SJSA1 (cell line): Measurements from ENCODE around the gene UCHL3. TPM values are rescaled to one million over a fixed set of nuclear protein-coding genes. Genes with fewer than 3 reads are reported as not detected.
"Not testable (repeated sequence)": the region's sequence is repeated elsewhere in the genome, so short reads cannot be mapped to it uniquely, and the experiment has no call there.

Experiments
- DNase-seq, 2 experiments: peaks; one replicate each; pipeline ENCODE4 v3.0.0-alpha.2; 2015 to 2020; ENCODE audit warnings: low spot score in 2 of 2, low read depth in 1 of 2
- H3K27ac ChIP-seq: fragments of 250-450 bp; sonication (Bioruptor Pico); 2 replicates; pipeline ENCODE4 v1.5.1; 2020; ENCODE audit warnings: mild to moderate bottlenecking, moderate library complexity
- H3K27me3 ChIP-seq: fragments of 250-450 bp; sonication (Bioruptor Pico); replicated peaks from 2 replicates; pipeline ENCODE4 v1.5.1; 2020; ENCODE audit warnings: mild to moderate bottlenecking, moderate library complexity
- H3K36me3 ChIP-seq: fragments of 250-450 bp; sonication (Bioruptor Pico); 2 replicates; pipeline ENCODE4 v1.5.1; 2020; ENCODE audit warnings: mild to moderate bottlenecking
- H3K4me1 ChIP-seq: fragments of 250-450 bp; sonication (Bioruptor Pico); replicated peaks from 2 replicates; pipeline ENCODE4 v1.6.1; 2021; ENCODE audit warnings: mild to moderate bottlenecking
- H3K4me3 ChIP-seq: fragments of 250-450 bp; sonication (Bioruptor Pico); 2 replicates; pipeline ENCODE4 v1.5.1; 2020; ENCODE audit warnings: mild to moderate bottlenecking
- H3K9me3 ChIP-seq: fragments of 250-450 bp; sonication (Bioruptor Pico); replicated peaks from 2 replicates; pipeline ENCODE4 v1.5.1; 2020; ENCODE audit warnings: mild to moderate bottlenecking
- total RNA-seq: library from RNA; depleted of rRNA; stranded (reverse); fragments of >200 nt; shearing (Covaris generic); gene quantifications from 2 replicates; pipeline ENCODE4 v1.2.3, GENCODE V29; 2014

The UCHL3 gene
- total RNA-seq, 1 experiment from 2014 or later = 37.1 TPM

- Histone ChIP-seq H3K36me3 (peaks cover 9% of the 10 kb centered on the region; the same call in 1 of the 2 replicates), H3K27ac (no peak overlapping the region), H3K9me3 (no peaks in the 10 kb centered on the region), H3K4me3 (no peak overlapping the region), H3K4me1 (0 out of 2 replicates have a peak, but pooled peaks cover 4% of the 10 kb centered on the region), H3K27me3 (no peaks in the 10 kb centered on the region)
- no peak for DNase-seq
Measured at GRCh38 chr13:75533861-75534260, 15.7 kb upstream of the UCHL3 start.

GRCh38 chr13:75537401-75538365 is 11.9 kb upstream of the UCHL3 start, which contains the start of gene COMMD6:
Gene COMMD6 (minus strand): TSS chr13:75537841. CDS start chr13:75537805, 36 bp downstream.
- no peaks in the 10 kb centered on the region for H3K9me3 ChIP-seq
- 0 out of 2 replicates have a peak, but pooled peaks cover 4% of the 10 kb centered on the region for H3K4me1 ChIP-seq
- H3K27me3 ChIP-seq = no peaks in the 10 kb centered on the region
- peak within 1 kb of the TSS; percentile 65 for H3K4me3 ChIP-seq
- DNase-seq = peak; percentile 85 to 91
- peaks cover 9% of the 10 kb centered on the region; the same call in 1 of the 2 replicates for H3K36me3 ChIP-seq
- peak within 1 kb of the TSS; percentile 82 for H3K27ac ChIP-seq

DNA sequence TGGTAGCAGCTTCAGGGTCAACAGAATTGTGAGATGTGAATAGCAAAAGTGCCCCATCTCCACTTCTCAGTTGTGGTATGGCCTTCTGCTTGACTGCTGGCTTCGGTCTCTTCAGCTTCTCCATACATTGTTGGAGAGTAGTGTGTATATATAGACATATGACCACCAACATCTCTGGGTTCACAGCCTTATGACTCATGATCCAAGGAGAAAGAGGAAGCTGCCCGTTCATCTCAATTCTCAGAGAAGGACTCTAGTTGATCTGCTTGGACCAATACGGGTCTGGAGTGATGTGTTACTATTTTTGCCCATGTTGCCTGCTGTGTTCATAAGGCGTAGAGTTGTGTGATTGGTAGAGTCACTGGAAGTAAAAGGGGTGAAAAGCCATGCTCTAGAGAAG is 8.3 kb upstream of the UCHL3 start:
- H3K27me3 ChIP-seq = no peaks in the 10 kb centered on the region
- no peak for DNase-seq
- H3K27ac ChIP-seq = no peak overlapping the region
- 0 out of 2 replicates have a peak, but pooled peaks cover 4% of the 10 kb centered on the region for H3K4me1 ChIP-seq
- no peaks in the 10 kb centered on the region for H3K9me3 ChIP-seq
- H3K4me3 ChIP-seq = no peak overlapping the region
- peaks cover 3% of the 10 kb centered on the region; the same call in 1 of the 2 replicates for H3K36me3 ChIP-seq

GRCh38 chr13:75541961-75542360 is 7.6 kb upstream of the UCHL3 start:
- Histone ChIP-seq H3K9me3 (no peaks in the 10 kb centered on the region), H3K27me3 (no peaks in the 10 kb centered on the region), H3K36me3 (no peaks in the 10 kb centered on the region), H3K27ac (no peak overlapping the region), H3K4me1 (0 out of 2 replicates have a peak, but pooled peaks cover under 1% of the 10 kb centered on the region), H3K4me3 (no peak overlapping the region)
- no peak for DNase-seq

GRCh38 chr13:75544681-75545330 is 4.8 kb upstream of the UCHL3 start:
- Histone ChIP-seq H3K9me3 (no peaks in the 10 kb centered on the region), H3K27ac (no peak overlapping the region), H3K36me3 (0 out of 2 replicates have a peak, but pooled peaks cover 2% of the 10 kb centered on the region), H3K27me3 (no peaks in the 10 kb centered on the region; the same call in 1 of the 2 replicates), H3K4me3 (no peak overlapping the region), H3K4me1 (peaks cover 6% of the 10 kb centered on the region)
- no peak for DNase-seq

DNA sequence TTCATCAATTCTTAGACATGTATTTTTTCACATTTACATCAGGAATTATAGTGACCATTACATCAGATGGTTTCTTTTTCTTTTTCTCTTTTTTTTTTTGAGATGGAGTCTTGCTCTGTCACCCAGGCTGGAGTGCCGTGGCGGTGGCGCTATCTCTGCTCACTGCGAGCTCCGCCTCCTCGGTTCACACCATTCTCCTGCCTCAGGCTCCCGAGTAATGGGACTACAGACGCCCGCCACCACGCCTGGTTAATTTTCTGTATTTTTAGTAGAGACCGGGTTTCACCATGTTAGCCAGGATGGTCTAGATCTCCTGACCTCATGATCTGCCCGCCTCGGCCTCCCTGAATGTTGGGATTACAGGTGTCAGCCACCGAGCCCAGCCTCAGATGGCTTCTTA is 4.2 kb upstream of the UCHL3 start:
- H3K36me3 ChIP-seq, H3K27me3 ChIP-seq, H3K9me3 ChIP-seq, H3K27ac ChIP-seq, DNase-seq, H3K4me1 ChIP-seq, H3K4me3 ChIP-seq: not testable (repeated sequence)

DNA sequence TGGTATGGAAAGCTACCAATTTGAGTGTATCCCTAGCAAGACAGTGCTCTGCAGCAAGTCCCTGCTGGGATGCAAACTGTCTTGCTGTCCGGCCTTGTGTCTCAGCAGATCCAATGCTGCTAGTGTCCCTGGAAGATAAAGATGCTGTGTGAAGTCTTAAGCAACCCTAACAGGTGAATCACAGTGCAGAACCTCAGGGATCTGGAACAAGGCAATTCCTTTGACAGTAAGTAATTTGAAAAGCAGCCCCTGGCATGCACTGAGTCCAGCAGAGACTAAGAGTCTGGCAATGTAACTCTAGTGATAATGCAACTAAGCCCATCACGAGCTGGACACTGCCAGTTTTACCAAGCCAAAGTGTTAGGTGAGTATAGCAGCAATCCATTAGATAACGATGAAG is 1.7 kb upstream of the UCHL3 start:
- Histone ChIP-seq H3K27me3 (no peaks in the 10 kb centered on the region; the same call in 1 of the 2 replicates), H3K36me3 (0 out of 2 replicates have a peak, but pooled peaks cover 3% of the 10 kb centered on the region), H3K4me1 (peaks cover 8% of the 10 kb centered on the region), H3K9me3 (no peaks in the 10 kb centered on the region), H3K27ac (no peak overlapping the region), H3K4me3 (no peak overlapping the region)
- no peak for DNase-seq

DNA sequence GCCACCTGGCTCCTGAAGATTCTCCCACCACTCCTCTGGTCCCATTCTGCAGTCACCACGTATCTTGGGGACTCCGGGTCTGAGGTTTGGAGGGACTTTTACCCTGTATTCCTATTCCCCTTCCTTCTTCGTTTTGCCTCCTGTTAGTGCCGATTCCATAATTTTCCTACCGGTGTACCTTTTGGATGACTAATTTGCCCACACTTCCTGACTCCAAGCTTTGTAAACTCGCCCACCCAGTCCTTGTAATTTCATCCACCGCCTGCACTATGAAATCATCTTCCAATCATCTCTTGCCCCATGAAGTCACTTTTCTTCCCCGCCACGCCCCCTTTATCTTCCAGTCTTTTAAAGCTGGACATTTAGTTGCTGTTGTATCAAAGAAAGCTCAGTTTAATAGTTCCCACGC is 572 bp downstream of the UCHL3 start:
- DNase-seq = peak; percentile 27 to 56
- no peaks in the 10 kb centered on the region; the same call in 1 of the 2 replicates for H3K27me3 ChIP-seq
- H3K36me3 ChIP-seq = peaks cover 13% of the 10 kb centered on the region
- no peaks in the 10 kb centered on the region for H3K9me3 ChIP-seq
- peak overlapping the region; percentile 97 for H3K27ac ChIP-seq
- peak overlapping the region; percentile 85 for H3K4me3 ChIP-seq
- peaks cover 8% of the 10 kb centered on the region for H3K4me1 ChIP-seq

DNA sequence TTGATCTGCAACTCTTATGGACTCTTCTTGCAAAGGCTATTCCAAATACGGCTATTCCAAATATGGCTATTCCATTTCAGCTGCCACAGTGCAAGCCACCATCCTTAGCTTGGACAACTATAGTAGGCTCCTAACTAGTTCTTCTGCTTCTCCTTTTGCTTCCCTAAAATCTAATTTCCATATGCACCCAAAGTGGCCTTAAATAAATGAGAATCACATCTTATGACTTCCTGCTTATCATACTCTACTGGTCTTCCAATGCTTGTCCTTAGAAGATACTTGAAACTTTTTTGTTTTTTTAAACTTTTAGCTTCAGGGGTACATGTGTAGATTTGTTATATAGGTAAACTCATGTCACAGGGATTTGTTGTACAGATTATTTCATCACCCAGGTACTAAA is 4.9 kb downstream of the UCHL3 start:
- Histone ChIP-seq H3K4me3 (no peak overlapping the region), H3K36me3 (peaks cover 14% of the 10 kb centered on the region), H3K27me3 (no peaks in the 10 kb centered on the region), H3K27ac (no peak overlapping the region), H3K9me3 (no peaks in the 10 kb centered on the region), H3K4me1 (0 out of 2 replicates have a peak, but pooled peaks cover 3% of the 10 kb centered on the region)
- DNase-seq = no peak

DNA sequence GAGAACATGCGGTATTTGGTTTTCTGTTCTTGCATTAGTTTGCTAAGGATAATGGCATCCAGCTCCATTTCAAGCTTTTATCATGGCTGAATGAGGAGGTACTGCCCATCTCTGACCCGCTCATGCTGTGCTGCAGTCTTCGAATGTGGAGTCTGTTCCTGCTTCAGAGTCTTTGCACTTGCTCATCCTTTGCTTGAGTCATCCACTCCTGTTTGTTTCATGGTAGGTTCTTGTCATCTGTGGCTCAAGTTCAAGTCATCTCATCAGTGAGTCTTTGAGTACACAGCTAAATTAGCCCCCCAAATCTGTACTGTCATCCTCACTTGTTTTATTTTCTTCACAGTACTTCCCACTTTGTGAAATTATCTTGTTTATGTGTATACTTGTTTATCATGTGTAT is 5.4 kb downstream of the UCHL3 start:
- H3K27me3 ChIP-seq = no peaks in the 10 kb centered on the region
- DNase-seq = no peak
- H3K9me3 ChIP-seq = no peaks in the 10 kb centered on the region
- no peak overlapping the region for H3K27ac ChIP-seq
- peaks cover 12% of the 10 kb centered on the region for H3K36me3 ChIP-seq
- H3K4me1 ChIP-seq = 0 out of 2 replicates have a peak, but pooled peaks cover 3% of the 10 kb centered on the region
- H3K4me3 ChIP-seq = no peak overlapping the region

GRCh38 chr13:75555836-75556235 is 6.2 kb downstream of the UCHL3 start:
- Histone ChIP-seq H3K4me1 (no peaks in the 10 kb centered on the region), H3K36me3 (peaks cover 12% of the 10 kb centered on the region), H3K9me3 (no peaks in the 10 kb centered on the region), H3K4me3 (no peak overlapping the region), H3K27ac (no peak overlapping the region), H3K27me3 (no peaks in the 10 kb centered on the region)
- DNase-seq = no peak

DNA sequence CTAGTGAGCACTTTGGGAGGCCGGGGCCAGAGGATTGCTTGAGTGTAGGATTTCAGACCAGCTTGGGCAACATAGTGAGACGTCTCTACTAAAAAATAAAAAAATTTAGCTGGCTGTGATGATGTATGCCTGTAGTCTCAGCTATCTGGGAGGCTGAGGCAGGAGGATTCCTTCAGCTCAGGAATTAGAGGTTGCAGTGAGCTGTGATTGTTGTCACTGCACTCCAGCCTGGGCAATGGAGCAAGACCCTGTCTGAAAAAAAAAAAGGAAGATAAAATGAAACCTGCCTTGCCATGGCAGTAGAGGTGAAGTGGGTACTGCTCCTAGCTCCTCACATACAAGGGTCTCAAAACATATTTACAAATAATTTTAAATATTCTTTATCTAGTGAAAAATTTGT is 7.4 kb downstream of the UCHL3 start:
- H3K27ac ChIP-seq = no peak overlapping the region
- H3K27me3 ChIP-seq = no peaks in the 10 kb centered on the region
- no peaks in the 10 kb centered on the region for H3K9me3 ChIP-seq
- H3K4me1 ChIP-seq = no peaks in the 10 kb centered on the region
- H3K4me3 ChIP-seq = no peak overlapping the region
- DNase-seq = no peak
- H3K36me3 ChIP-seq = peaks cover 12% of the 10 kb centered on the region

GRCh38 chr13:75558145-75558840 is 8.7 kb downstream of the UCHL3 start:
- no peaks in the 10 kb centered on the region for H3K4me1 ChIP-seq
- no peaks in the 10 kb centered on the region for H3K9me3 ChIP-seq
- peaks cover 12% of the 10 kb centered on the region for H3K36me3 ChIP-seq
- no peaks in the 10 kb centered on the region for H3K27me3 ChIP-seq
- no peak overlapping the region for H3K27ac ChIP-seq
- no peak overlapping the region for H3K4me3 ChIP-seq
- no peak for DNase-seq
